Spleen (tissue), 11 donors: ENCODE data around the gene COL4A2. TPM values are rescaled to one million over a fixed set of nuclear protein-coding genes. Genes with fewer than 3 reads are reported as not detected.

Experiments
- DNase-seq: peaks from one replicate; pipeline ENCODE4 v3.0.0-alpha.2; 2020
- H3K27ac ChIP-seq, 8 donors: fragments of 200-600 bp; sonication (generic) in 7 of 8; 1 replicate in 4 of 8; 2 replicates in 4 of 8; pipeline versions ENCODE4 v1.5.0 to v1.8.0; 2016 to 2021; ENCODE audit warnings: inconsistent platforms in 4 of 8, mild to moderate bottlenecking in 4 of 8, moderate library complexity in 1 of 8
- H3K27me3 ChIP-seq, 7 donors: fragments of 200-600 bp; sonication (generic) in 6 of 7; replicated peaks in 1 of 7; 1 replicate in 4 of 7; 2 replicates in 3 of 7; pipeline versions ENCODE4 v1.5.0 to v1.8.0; 2016 to 2021; ENCODE audit warnings: inconsistent platforms in 3 of 7, mild to moderate bottlenecking in 1 of 7
- H3K36me3 ChIP-seq, 6 donors: fragments of 200-600 bp; sonication (generic) in 5 of 6; 1 replicate in 4 of 6; 2 replicates in 2 of 6; pipeline versions ENCODE4 v1.5.0 to v1.8.0; 2016 to 2021; ENCODE audit warnings: inconsistent platforms in 2 of 6
- H3K4me1 ChIP-seq, 6 donors: fragments of 200-600 bp; sonication (generic) in 5 of 6; 1 replicate in 3 of 6; 2 replicates in 3 of 6; pipeline versions ENCODE4 v1.5.0 to v1.8.0; 2016 to 2021; ENCODE audit warnings: inconsistent platforms in 3 of 6
- H3K4me3 ChIP-seq, 8 donors: fragments of 200-600 bp; sonication (generic) in 7 of 8; 1 replicate in 4 of 8; 2 replicates in 4 of 8; pipeline versions ENCODE4 v1.5.0 to v1.8.0; 2016 to 2021; ENCODE audit warnings: inconsistent platforms in 4 of 8, mild to moderate bottlenecking in 4 of 8, moderate library complexity in 2 of 8
- H3K9me3 ChIP-seq, 8 donors: fragments of 200-600 bp; sonication (generic) in 7 of 8; 1 replicate in 4 of 8; 2 replicates in 4 of 8; pipeline versions ENCODE4 v1.5.0 to v1.8.0; 2016 to 2021; ENCODE audit warnings: inconsistent platforms in 4 of 8
- POLR2A ChIP-seq, 3 donors: fragments of 450-650 bp; IDR thresholded peaks; one replicate each; pipeline ENCODE4 v1.5.1; 2017; ENCODE audit warnings: antibody characterized with exemption in 3 of 3, mild to moderate bottlenecking in 1 of 3
- POLR2AphosphoS5 ChIP-seq, 3 donors: sonication (generic); formaldehyde crosslinking; IDR thresholded peaks; one replicate each; pipeline ENCODE4 v1.5.1; 2017; ENCODE audit warnings: antibody characterized with exemption in 3 of 3
- WGBS, 5 donors: extraction: QIAGEN DNeasy Blood & Tissue Kit in 3 of 5; methylation state at CpG; one replicate each; pipeline versions ENCODE4 v1.1.5 to v1.1.7; 2013 to 2018; 5-methylcytosine and 5-hydroxymethylcytosine counted together
- intact Hi-C: fragments of 100-400 bp; cut with DNase I; formaldehyde crosslinking; loops from one replicate; pipeline ENCODE4 v1.15.0; 2023; ENCODE audit warnings: low total_unique reads
- polyA plus RNA-seq, 3 donors: library from polyadenylated mRNA; stranded (reverse); fragments of 200-250 nt; gene quantifications; one replicate each; pipeline ENCODE4 v1.2.1, GENCODE V29; 2013
- total RNA-seq, 7 donors: library from RNA; depleted of rRNA in 3 of 7; stranded (reverse); fragments of >200 nt in 3 of 7; fragmentation: NEBNext Ultra II Directional in 4 of 7; extraction: Animal tissue kit (Norgen Biotek cat#: 25700) in 4 of 7; gene quantifications; one replicate each; pipeline versions ENCODE4 v1.1.0 to v1.2.1, GENCODE V29; 2016 to 2021
- TF ChIP-seq, protein P1 (sequence below), 11 experiments: fragments of 200-600 bp in 7 of 11; fragments of 450-650 bp in 4 of 11; sonication (generic) in 4 of 11; IDR thresholded peaks in 8 of 11; conservative IDR thresholded peaks in 3 of 11; 1 replicate in 7 of 11; 2 replicates in 4 of 11; pipeline versions ENCODE4 v1.4.0 to v1.8.0; 2016 to 2021; ENCODE audit warnings: antibody characterized with exemption in 11 of 11, inconsistent platforms in 4 of 11, mild to moderate bottlenecking in 1 of 11
- donor health status: healthy with polysubstance abuse.
- donor health status: DM: no; HTN: no; CAD: no; lungs with moderate emphysema.
- donor health status: DM: no; HTN: no; CAD: no.
- donor health status: Bipolar disorder and iron deficiency.
- donor health status: healthy.
- donor health status: DM: no; HTN: no; CAD: no.
- donor health status: DM: yes; HTN: yes; CAD: no.

The COL4A2 gene
- total and polyA plus RNA-seq, 10 donors = 52.6 to 712 (median 337) TPM

GRCh38 chr13:110305949-110306339 is 1.1 kb upstream of the COL4A2 start:
- Histone ChIP-seq H3K4me3 (peak overlapping the region; percentile 46 to 73 (median 52)), H3K4me1 (peaks cover 0 to 47% (median 13%) of the 10 kb centered on the region in 6 donors), H3K27ac (peak overlapping the region; percentile 54 to 87 (median 85)), H3K9me3 (no peaks in the 10 kb centered on the region), H3K27me3 (peaks cover 0 to 81% (median 27%) of the 10 kb centered on the region in 7 donors), H3K36me3 (peaks cover 0 to 2% (median 0%) of the 10 kb centered on the region in 6 donors)
- intact Hi-C loops = loop anchor here (10.0 kb wide), 1 partner anchor 109 kb away; no protein-coding TSS in a partner anchor
- DNase-seq = no peak
- TF ChIP-seq POLR2A (IDR thresholded peaks at IDR 0.05) (no peak), POLR2AphosphoS5 (IDR thresholded peaks at IDR 0.05) (peak in 1 of 3 donors; percentile 8)
- 0 to 3% (median 1%) methylated on average over 6 of the region's 6 CpGs for WGBS, 5 donors

DNA sequence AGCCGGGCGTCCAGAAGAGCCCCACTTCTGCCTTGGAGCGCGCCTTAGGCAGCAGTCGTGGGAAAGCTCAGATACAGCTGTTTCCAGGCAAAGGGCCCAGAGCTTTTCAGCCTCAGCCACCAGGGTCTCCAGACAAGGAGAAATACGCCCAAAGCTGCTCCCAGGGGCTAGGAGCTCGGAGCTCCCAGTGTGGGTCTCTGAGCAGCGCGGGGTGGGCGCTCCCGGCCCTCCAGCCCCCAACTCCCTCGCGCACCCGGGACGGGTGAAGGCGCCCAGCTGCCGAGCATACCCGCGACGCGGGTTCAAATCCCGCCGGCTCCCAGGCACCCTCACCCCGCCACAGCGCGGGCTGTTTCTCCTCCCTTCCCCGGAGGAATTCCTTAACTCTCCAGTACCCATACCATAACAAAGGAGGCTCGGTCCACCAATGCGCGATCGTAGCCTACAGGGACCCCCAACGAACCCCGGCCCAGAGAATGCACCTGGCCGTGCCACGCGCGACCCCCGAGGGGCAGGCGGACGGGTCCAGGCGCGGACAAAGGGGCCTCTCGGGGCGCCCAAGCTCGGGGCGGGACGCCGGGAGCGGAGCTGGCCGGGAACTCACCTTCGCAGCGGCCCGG is 634 bp upstream of the COL4A2 start:
- Histone ChIP-seq H3K36me3 (peaks cover 0 to 7% (median 0%) of the 10 kb centered on the region in 6 donors), H3K27me3 (peaks cover 0 to 86% (median 27%) of the 10 kb centered on the region in 7 donors), H3K9me3 (no peaks in the 10 kb centered on the region), H3K4me3 (peak overlapping the region; percentile 46 to 73 (median 52)), H3K27ac (peak overlapping the region; percentile 54 to 87 (median 85)), H3K4me1 (peaks cover 0 to 49% (median 16%) of the 10 kb centered on the region in 6 donors)
- WGBS, 5 donors = 2 to 10% (median 3%) methylated on average over 5 to 53 of the region's 53 CpGs
- DNase-seq = no peak
- intact Hi-C loops = loop anchor here (10.0 kb wide), 1 partner anchor 108 kb away; no protein-coding TSS in a partner anchor
- TF ChIP-seq POLR2AphosphoS5 (IDR thresholded peaks at IDR 0.05) (no peak), POLR2A (IDR thresholded peaks at IDR 0.05) (no peak)
- TF ChIP-seq, protein P1, sequence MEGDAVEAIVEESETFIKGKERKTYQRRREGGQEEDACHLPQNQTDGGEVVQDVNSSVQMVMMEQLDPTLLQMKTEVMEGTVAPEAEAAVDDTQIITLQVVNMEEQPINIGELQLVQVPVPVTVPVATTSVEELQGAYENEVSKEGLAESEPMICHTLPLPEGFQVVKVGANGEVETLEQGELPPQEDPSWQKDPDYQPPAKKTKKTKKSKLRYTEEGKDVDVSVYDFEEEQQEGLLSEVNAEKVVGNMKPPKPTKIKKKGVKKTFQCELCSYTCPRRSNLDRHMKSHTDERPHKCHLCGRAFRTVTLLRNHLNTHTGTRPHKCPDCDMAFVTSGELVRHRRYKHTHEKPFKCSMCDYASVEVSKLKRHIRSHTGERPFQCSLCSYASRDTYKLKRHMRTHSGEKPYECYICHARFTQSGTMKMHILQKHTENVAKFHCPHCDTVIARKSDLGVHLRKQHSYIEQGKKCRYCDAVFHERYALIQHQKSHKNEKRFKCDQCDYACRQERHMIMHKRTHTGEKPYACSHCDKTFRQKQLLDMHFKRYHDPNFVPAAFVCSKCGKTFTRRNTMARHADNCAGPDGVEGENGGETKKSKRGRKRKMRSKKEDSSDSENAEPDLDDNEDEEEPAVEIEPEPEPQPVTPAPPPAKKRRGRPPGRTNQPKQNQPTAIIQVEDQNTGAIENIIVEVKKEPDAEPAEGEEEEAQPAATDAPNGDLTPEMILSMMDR (IDR thresholded peaks at IDR 0.05 in 8 of 11, conservative IDR thresholded peaks at IDR 0.05 in 3 of 11) = no peak

DNA sequence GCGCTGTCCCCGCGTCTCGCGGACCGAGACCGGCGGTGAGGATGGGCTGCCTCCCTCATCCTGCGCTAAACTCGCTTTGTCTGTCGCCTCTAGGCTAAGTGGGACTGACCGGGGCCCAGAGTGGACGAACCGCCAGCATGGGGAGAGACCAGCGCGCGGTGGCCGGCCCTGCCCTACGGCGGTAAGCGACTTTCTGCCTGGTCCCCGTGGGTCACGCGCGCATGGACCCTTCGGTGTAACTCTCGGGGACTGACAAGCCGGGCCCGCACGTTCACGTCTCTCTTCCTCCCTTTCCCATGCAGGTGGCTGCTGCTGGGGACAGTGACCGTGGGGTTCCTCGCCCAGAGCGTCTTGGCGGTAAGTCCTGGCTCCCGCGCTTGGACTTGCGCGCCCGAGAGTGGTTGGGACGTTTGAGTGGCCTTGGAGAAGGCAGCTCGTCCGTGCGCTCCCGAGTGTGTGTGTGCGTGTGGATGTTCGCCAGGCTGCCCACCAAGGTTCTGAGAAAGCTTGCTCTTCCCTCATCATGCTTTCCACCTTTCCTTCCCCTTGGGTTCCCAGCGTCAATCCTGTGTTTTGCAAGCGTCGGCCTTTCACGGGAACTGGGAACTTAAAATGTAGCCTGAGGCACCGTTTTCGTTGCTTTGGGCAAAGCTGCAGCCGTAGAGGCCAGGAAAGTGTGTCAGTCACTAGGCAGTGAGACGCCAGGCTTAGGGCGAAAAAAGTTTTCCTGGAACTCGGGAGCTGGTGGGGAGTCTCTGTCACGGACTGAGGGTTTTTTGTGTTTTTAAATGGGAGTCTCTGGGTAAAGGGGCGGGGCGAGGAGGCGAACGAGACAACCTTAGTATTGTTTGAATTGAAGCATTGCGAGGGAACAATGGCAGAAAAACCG is 927 bp downstream of the COL4A2 start:
- H3K27ac ChIP-seq = peak overlapping the region; percentile 54 to 87 (median 85)
- peaks cover 7 to 56% (median 17%) of the 10 kb centered on the region in 6 donors for H3K4me1 ChIP-seq
- intact Hi-C loops = loop anchor here (10.0 kb wide), 1 partner anchor 107 kb away; no protein-coding TSS in a partner anchor
- H3K36me3 ChIP-seq = peaks cover 0 to 7% (median 0%) of the 10 kb centered on the region in 6 donors
- H3K27me3 ChIP-seq = peaks cover 0 to 95% (median 27%) of the 10 kb centered on the region in 7 donors
- DNase-seq = no peak
- 3 to 6% (median 5%) methylated on average over 40 to 64 of the region's 64 CpGs for WGBS, 5 donors
- no peaks in the 10 kb centered on the region for H3K9me3 ChIP-seq
- peak overlapping the region; percentile 46 to 73 (median 52) for H3K4me3 ChIP-seq
- TF ChIP-seq POLR2AphosphoS5 (IDR thresholded peaks at IDR 0.05) = peak; percentile 18 to 74 (median 41)
- TF ChIP-seq POLR2A (IDR thresholded peaks at IDR 0.05) = no peak
- TF ChIP-seq, protein P1 (IDR thresholded peaks at IDR 0.05 in 8 of 11, conservative IDR thresholded peaks at IDR 0.05 in 3 of 11) = no peak

- Histone ChIP-seq H3K36me3 (peaks cover 0 to 7% (median 0%) of the 10 kb centered on the region in 6 donors), H3K27ac (peak overlapping the region; percentile 19 to 87 (median 85)), H3K9me3 (no peaks in the 10 kb centered on the region), H3K27me3 (peaks cover 0 to 90% (median 27%) of the 10 kb centered on the region in 7 donors), H3K4me3 (peak overlapping the region; percentile 46 to 73 (median 52)), H3K4me1 (peaks cover 7 to 57% (median 17%) of the 10 kb centered on the region in 6 donors)
- intact Hi-C loops = loop anchor here (10.0 kb wide), 1 partner anchor 106 kb away; no protein-coding TSS in a partner anchor
- TF ChIP-seq POLR2A (IDR thresholded peaks at IDR 0.05) = no peak
- TF ChIP-seq, protein P1 (IDR thresholded peaks at IDR 0.05 in 8 of 11, conservative IDR thresholded peaks at IDR 0.05 in 3 of 11) = no peak
- peak in 1 of 3 donors; percentile 61 for TF ChIP-seq POLR2AphosphoS5 (IDR thresholded peaks at IDR 0.05)
- 8 to 16% (median 12%) methylated on average over 30 to 31 of the region's 31 CpGs for WGBS, 5 donors
- no peak for DNase-seq
These were observed 1.7 kb downstream of the COL4A2 start for GRCh38 chr13:110308656-110309359.
